Smooth muscle cell (in vitro differentiated cells): Measurements from ENCODE around the gene ZNF821. TPM values are rescaled to one million over a fixed set of nuclear protein-coding genes. Genes with fewer than 3 reads are reported as not detected.

ENCODE experiments used
- DNase-seq: peaks from one replicate; lab custom pipeline; 2025; ENCODE audit not compliant: unreplicated experiment; lab: John Stamatoyannopoulos, UW
- H2AFZ ChIP-seq: fragments of 200-600 bp; sonication (generic); 2 replicates; pipeline ENCODE4 v1.6.0; 2016; ENCODE audit warnings: antibody characterized with exemption, low read depth, mild to moderate bottlenecking
- H3F3A ChIP-seq: fragments of 200-600 bp; sonication (generic); 2 replicates; pipeline ENCODE4 v1.6.0; 2017; ENCODE audit warnings: antibody characterized with exemption, low read depth
- H3K27ac ChIP-seq: fragments of 200-600 bp; sonication (generic); 2 replicates; pipeline ENCODE4 v1.5.1; 2016; ENCODE audit warnings: low read depth, mild to moderate bottlenecking
- H3K27me3 ChIP-seq: fragments of 200-600 bp; sonication (generic); 2 replicates; pipeline ENCODE4 v1.6.1; 2016; ENCODE audit warnings: low read depth, mild to moderate bottlenecking
- H3K36me3 ChIP-seq: fragments of 200-600 bp; sonication (generic); 2 replicates; pipeline ENCODE4 v1.5.1; 2016; ENCODE audit warnings: low read depth
- H3K4me1 ChIP-seq: fragments of 200-600 bp; sonication (generic); 2 replicates; pipeline ENCODE4 v1.5.1; 2016; ENCODE audit warnings: low read depth
- H3K4me2 ChIP-seq: fragments of 200-600 bp; sonication (generic); 2 replicates; pipeline ENCODE4 v1.6.0; 2016; ENCODE audit warnings: mild to moderate bottlenecking
- H3K4me3 ChIP-seq: fragments of 200-600 bp; sonication (generic); 2 replicates; pipeline ENCODE4 v1.5.1; 2016; ENCODE audit warnings: mild to moderate bottlenecking
- H3K79me2 ChIP-seq: fragments of 200-600 bp; sonication (generic); 2 replicates; pipeline ENCODE4 v1.6.0; 2016; ENCODE audit warnings: low read depth, mild to moderate bottlenecking
- H3K9ac ChIP-seq: fragments of 200-600 bp; sonication (generic); 2 replicates; pipeline ENCODE4 v1.6.0; 2016; ENCODE audit warnings: low read depth
- H3K9me3 ChIP-seq: fragments of 200-600 bp; sonication (generic); replicated peaks from 2 replicates; pipeline ENCODE4 v1.5.1; 2016; ENCODE audit warnings: low read depth
- H4K20me1 ChIP-seq: fragments of 200-600 bp; sonication (generic); 2 replicates; pipeline ENCODE4 v1.6.0; 2016; ENCODE audit warnings: low read depth
- CTCF ChIP-seq: fragments of 200-600 bp; sonication (generic); IDR thresholded peaks from 2 replicates; pipeline ENCODE4 v1.5.1; 2017; ENCODE audit warnings: borderline replicate concordance, mild to moderate bottlenecking, antibody characterized with exemption; ENCODE audit not compliant: insufficient read depth, poor library complexity, severe bottlenecking
- WGBS: methylation state at CpG from one replicate; pipeline ENCODE4 v1.1.7; 2016; ENCODE audit warnings: low lambda C conversion rate; 5-methylcytosine and 5-hydroxymethylcytosine counted together
- polyA plus RNA-seq: library from polyadenylated mRNA; unstranded; fragments of >200 nt; fragmentation: Nextera tagmentation; extraction: Ambion mirVana; gene quantifications from 2 replicates; pipeline ENCODE4 v1.2.1, GENCODE V29; 2016
- total RNA-seq: library from RNA; depleted of rRNA; stranded (reverse); fragments of >200 nt; gene quantifications from 2 replicates; pipeline ENCODE4 v1.2.3, GENCODE V29; 2014

Gene ZNF821
- total and polyA plus RNA-seq, 2 experiments from 2014 or later: 12.0 to 17.5 TPM

- TF ChIP-seq CTCF: no peak
- no peaks in the 10 kb centered on the region for H3K27me3 ChIP-seq
- peaks cover 25% of the 10 kb centered on the region for H3K36me3 ChIP-seq
- no peak overlapping the region for H3K4me3 ChIP-seq
- H3F3A ChIP-seq: peaks cover 18% of the 10 kb centered on the region
- no peaks in the 10 kb centered on the region for H3K4me1 ChIP-seq
- H3K27ac ChIP-seq: no peak overlapping the region
- H3K4me2 ChIP-seq: no peak overlapping the region
- peaks cover 72% of the 10 kb centered on the region for H3K79me2 ChIP-seq
- peaks cover 99% of the 10 kb centered on the region for H4K20me1 ChIP-seq
- H3K9ac ChIP-seq: no peak overlapping the region
- 98% methylated on average over 2 of the region's 2 CpGs for WGBS
- no peak overlapping the region for H2AFZ ChIP-seq
- no peaks in the 10 kb centered on the region for H3K9me3 ChIP-seq
- no peak for DNase-seq
These were observed 36.7 kb upstream of the ZNF821 start for GRCh38 chr16:71920658-71921057.

- no peak overlapping the region for H3K4me3 ChIP-seq
- peak overlapping the region; percentile 32 for H3K27ac ChIP-seq
- no peak overlapping the region for H2AFZ ChIP-seq
- H3K9ac ChIP-seq: no peak overlapping the region
- peaks cover 84% of the 10 kb centered on the region for H3K79me2 ChIP-seq
- H4K20me1 ChIP-seq: peaks cover 100% of the 10 kb centered on the region
- peaks cover 25% of the 10 kb centered on the region for H3K36me3 ChIP-seq
- H3K4me1 ChIP-seq: no peaks in the 10 kb centered on the region
- H3K4me2 ChIP-seq: no peak overlapping the region
- H3K9me3 ChIP-seq: no peaks in the 10 kb centered on the region
- WGBS: 84% methylated on average over 3 of the region's 3 CpGs
- DNase-seq: no peak
- no peak for TF ChIP-seq CTCF
- H3F3A ChIP-seq: peaks cover 18% of the 10 kb centered on the region
- no peaks in the 10 kb centered on the region for H3K27me3 ChIP-seq
These were observed 35.1 kb upstream of the ZNF821 start for GRCh38 chr16:71919035-71919434.

GRCh38 chr16:71917900-71918299, 33.9 kb upstream of the ZNF821 start:
- peak overlapping the region; percentile 40 for H3K27ac ChIP-seq
- H3K27me3 ChIP-seq: no peaks in the 10 kb centered on the region
- 28% methylated on average over 6 of the region's 6 CpGs for WGBS
- H4K20me1 ChIP-seq: peaks cover 100% of the 10 kb centered on the region
- H3F3A ChIP-seq: peaks cover 22% of the 10 kb centered on the region
- H3K4me1 ChIP-seq: no peaks in the 10 kb centered on the region
- no peak overlapping the region for H3K9ac ChIP-seq
- H3K79me2 ChIP-seq: peaks cover 95% of the 10 kb centered on the region
- H3K9me3 ChIP-seq: no peaks in the 10 kb centered on the region
- H3K36me3 ChIP-seq: peaks cover 19% of the 10 kb centered on the region
- peak overlapping the region; percentile 20 for H3K4me2 ChIP-seq
- H3K4me3 ChIP-seq: no peak overlapping the region
- no peak for TF ChIP-seq CTCF
- DNase-seq: no peak
- H2AFZ ChIP-seq: no peak overlapping the region

- peaks cover 14% of the 10 kb centered on the region for H3K36me3 ChIP-seq
- no peak overlapping the region for H3K4me2 ChIP-seq
- 93% methylated on average over 11 of the region's 11 CpGs for WGBS
- DNase-seq: no peak
- peaks cover 97% of the 10 kb centered on the region for H3K79me2 ChIP-seq
- peaks cover 22% of the 10 kb centered on the region for H3F3A ChIP-seq
- TF ChIP-seq CTCF: no peak
- peaks cover 100% of the 10 kb centered on the region for H4K20me1 ChIP-seq
- H2AFZ ChIP-seq: no peak overlapping the region
- H3K4me1 ChIP-seq: no peaks in the 10 kb centered on the region
- H3K27me3 ChIP-seq: no peaks in the 10 kb centered on the region
- H3K27ac ChIP-seq: peak overlapping the region; percentile 40
- H3K9me3 ChIP-seq: no peaks in the 10 kb centered on the region
- no peak overlapping the region for H3K4me3 ChIP-seq
- H3K9ac ChIP-seq: no peak overlapping the region
These were observed 32.5 kb upstream of the ZNF821 start for GRCh38 chr16:71916397-71916920.
